ENCODE results near the gene PAK5. TPM values are rescaled to one million over a fixed set of nuclear protein-coding genes. Genes with fewer than 3 reads are reported as not detected.
A peak's percentile ranks its signal among the peaks of the same experiment; 100 is the strongest.

PAK5 gene
- total RNA-seq, 2 donors from 2014 or later, result 0.12 TPM; not detected in 1

DNA sequence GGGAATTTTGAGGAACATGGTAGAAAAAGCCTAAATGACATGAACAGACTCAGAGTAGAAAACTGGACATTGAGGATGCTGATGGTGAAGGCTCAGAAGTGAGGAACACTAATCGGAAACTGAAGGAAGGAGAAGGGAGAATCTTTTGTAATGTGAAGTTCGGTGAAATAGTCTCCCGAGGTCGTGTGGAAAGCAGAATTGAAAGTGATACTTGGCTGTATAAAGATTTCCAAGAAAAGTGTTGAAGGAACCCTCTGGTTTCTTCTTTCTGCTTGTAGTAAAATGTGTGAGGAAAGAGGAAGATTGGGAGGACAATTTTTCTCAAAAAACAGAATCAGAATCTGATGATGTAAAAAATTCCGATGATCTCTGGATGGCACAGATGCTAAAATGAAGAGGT is 209.0 kb downstream of the PAK5 start:
- Histone ChIP-seq H3K27ac (no peak overlapping the region), H3K27me3 (no peaks in the 10 kb centered on the region), H3K9me3 (no peaks in the 10 kb centered on the region), H3K36me3 (no peaks in the 10 kb centered on the region), H3K4me1 (no peaks in the 10 kb centered on the region), H3K4me3 (no peak overlapping the region)
- no peak for DNase-seq (ENCODE audit: low spot score)
- TF ChIP-seq CTCF (IDR thresholded peaks at IDR 0.05), result no peak

DNA sequence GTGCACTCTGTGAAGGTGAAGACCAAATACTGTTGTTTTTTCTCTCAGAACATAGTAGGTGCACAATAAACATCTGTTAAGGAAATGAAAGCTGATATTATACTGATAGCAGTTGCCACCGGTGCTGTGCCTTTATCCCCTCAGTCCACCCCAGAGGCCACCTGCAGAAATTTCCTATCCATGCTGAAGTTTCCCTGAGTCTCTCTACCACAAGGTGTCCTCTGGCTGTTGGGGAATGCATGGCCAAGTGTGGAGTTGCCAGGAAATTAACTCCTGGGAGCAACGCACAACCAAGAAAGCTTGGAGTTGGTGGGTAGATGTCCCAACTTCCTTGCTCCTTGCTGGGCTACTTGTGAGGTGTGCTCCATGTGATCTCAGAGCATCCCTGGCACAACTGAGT is 210.3 kb downstream of the PAK5 start:
- Histone ChIP-seq H3K9me3 (no peaks in the 10 kb centered on the region), H3K27ac (no peak overlapping the region), H3K27me3 (no peaks in the 10 kb centered on the region), H3K36me3 (no peaks in the 10 kb centered on the region), H3K4me3 (no peak overlapping the region), H3K4me1 (no peaks in the 10 kb centered on the region)
- TF ChIP-seq CTCF (IDR thresholded peaks at IDR 0.05), result no peak
- DNase-seq (ENCODE audit: low spot score), result no peak

GRCh38 chr20:9628141-9628540 is 210.7 kb downstream of the PAK5 start:
- no peaks in the 10 kb centered on the region for H3K36me3 ChIP-seq
- no peak overlapping the region for H3K27ac ChIP-seq
- no peaks in the 10 kb centered on the region for H3K9me3 ChIP-seq
- H3K27me3 ChIP-seq, result no peaks in the 10 kb centered on the region
- DNase-seq (ENCODE audit: low spot score), result no peak
- no peaks in the 10 kb centered on the region for H3K4me1 ChIP-seq
- H3K4me3 ChIP-seq, result no peak overlapping the region
- no peak for TF ChIP-seq CTCF (IDR thresholded peaks at IDR 0.05)

DNA sequence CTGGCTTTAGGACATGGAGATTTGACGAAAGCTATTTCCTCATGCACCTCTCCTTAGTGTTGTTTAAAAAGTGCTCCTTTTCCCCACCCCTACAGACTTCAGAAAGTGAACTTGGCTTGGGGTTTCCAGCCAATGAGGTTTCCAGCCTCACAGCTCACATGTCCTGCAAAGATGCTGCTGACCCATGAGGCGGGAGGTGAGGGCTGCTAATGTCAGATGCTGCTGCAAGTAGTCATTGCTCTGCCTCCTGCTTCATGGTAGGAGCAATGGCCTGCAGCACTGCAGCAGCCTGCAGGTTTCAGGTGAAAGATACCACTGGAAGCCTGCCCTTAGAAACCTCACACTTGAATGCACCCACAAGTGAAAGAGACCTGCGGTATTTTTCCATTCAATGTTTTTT is 211.7 kb downstream of the PAK5 start:
- DNase-seq (ENCODE audit: low spot score), result no peak
- H3K4me3 ChIP-seq, result no peak overlapping the region
- H3K4me1 ChIP-seq, result no peaks in the 10 kb centered on the region
- H3K27me3 ChIP-seq, result no peaks in the 10 kb centered on the region
- TF ChIP-seq CTCF (IDR thresholded peaks at IDR 0.05), result no peak
- no peak overlapping the region for H3K27ac ChIP-seq
- no peaks in the 10 kb centered on the region for H3K9me3 ChIP-seq
- no peaks in the 10 kb centered on the region for H3K36me3 ChIP-seq

DNA sequence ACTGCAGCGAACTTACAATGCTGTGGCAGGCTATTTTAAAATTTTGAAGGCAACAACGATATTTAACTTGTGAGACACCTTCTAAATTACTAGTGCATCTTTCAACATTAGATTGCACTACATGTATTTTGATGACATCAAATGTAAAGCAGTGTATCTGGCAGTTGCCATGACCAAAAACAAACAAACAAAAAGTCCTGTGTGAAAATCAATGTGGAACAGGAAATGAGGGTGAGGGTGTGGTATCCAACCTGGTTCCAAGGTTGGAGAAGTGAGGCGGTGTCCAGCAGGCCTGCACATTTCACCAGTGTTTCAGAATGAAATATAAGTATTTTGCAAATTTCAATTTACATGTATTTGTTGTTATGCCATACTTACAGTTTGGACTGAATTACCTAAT is 212.5 kb downstream of the PAK5 start:
- Histone ChIP-seq H3K36me3 (no peaks in the 10 kb centered on the region), H3K27ac (no peak overlapping the region), H3K9me3 (no peaks in the 10 kb centered on the region), H3K4me3 (no peak overlapping the region), H3K27me3 (no peaks in the 10 kb centered on the region), H3K4me1 (no peaks in the 10 kb centered on the region)
- TF ChIP-seq CTCF (IDR thresholded peaks at IDR 0.05), result no peak
- no peak for DNase-seq (ENCODE audit: low spot score)

DNA sequence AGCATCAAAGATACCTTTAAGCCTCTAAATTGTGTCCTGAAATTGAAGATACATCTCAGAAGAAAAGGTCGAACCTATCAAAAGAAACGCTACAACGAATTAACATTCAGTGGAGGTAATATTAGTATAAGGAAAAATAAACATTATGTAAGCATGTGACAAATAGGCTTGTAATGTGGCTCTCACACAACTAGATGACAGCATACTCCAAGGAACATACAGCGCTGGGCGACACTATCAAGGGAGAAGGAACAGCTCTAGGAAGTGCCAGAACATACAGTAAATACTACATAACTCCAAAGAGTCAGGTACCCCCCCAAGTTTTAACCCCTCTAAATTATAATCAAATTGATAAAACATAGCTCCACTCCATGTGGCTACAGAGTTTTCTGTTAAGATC is 220.9 kb downstream of the PAK5 start:
- Histone ChIP-seq H3K36me3 (no peaks in the 10 kb centered on the region), H3K4me3 (no peak overlapping the region), H3K9me3 (no peaks in the 10 kb centered on the region), H3K4me1 (no peaks in the 10 kb centered on the region), H3K27me3 (no peaks in the 10 kb centered on the region), H3K27ac (no peak overlapping the region)
- peak in 1 of 2 donors; percentile 54 for TF ChIP-seq CTCF (IDR thresholded peaks at IDR 0.05)
- no peak for DNase-seq (ENCODE audit: low spot score)

All from right atrium auricular region (tissue), 2 donors.